B cell (primary cell): ENCODE measurements around the gene EFCAB8. TPM values are rescaled to one million over a fixed set of nuclear protein-coding genes. Genes with fewer than 3 reads are reported as not detected.

Source experiments
- ATAC-seq: fragments of 200-7000 bp; cut with Tn5 transposase; one replicate; pipeline ENCODE4 v1.10.0; 2021; ENCODE audit warnings: low read depth, mild to moderate bottlenecking, moderate number of reproducible peaks, moderate library complexity
- CTCF ChIA-PET: fragments of 350-600 bp; sonication (Branson Sonifier 250); formaldehyde crosslinking; loops from one replicate; lab custom pipeline; 2021; ENCODE audit warnings: antibody characterized with exemption, inconsistent platforms; lab: Charles Lee
- POLR2A ChIA-PET: fragments of 350-600 bp; sonication (Branson Sonifier 250); formaldehyde crosslinking; loops from one replicate; lab custom pipeline; 2021; ENCODE audit warnings: antibody characterized with exemption; lab: Charles Lee
- DNase-seq: peaks from one replicate; pipeline ENCODE4 v3.0.0; 2013
- H2AFZ ChIP-seq: 2 replicates; pipeline ENCODE4 v1.6.1; 2012; ENCODE audit warnings: mild to moderate bottlenecking, low read depth, low read length; ENCODE audit not compliant: insufficient read depth, poor library complexity, severe bottlenecking
- H3K27ac ChIP-seq, 2 donors: 1 replicate in 1 of 2; 2 replicates in 1 of 2; pipeline ENCODE4 v1.5.1; 2012 to 2013; ENCODE audit warnings: low read length in 2 of 2, mild to moderate bottlenecking in 2 of 2, moderate library complexity in 1 of 2
- H3K27me3 ChIP-seq, 4 experiments: fragments of 200-600 bp in 1 of 4; sonication (generic) in 1 of 4; replicated peaks in 1 of 4; 1 replicate in 2 of 4; 2 replicates in 2 of 4; pipeline versions ENCODE4 v1.6.1 to v1.7.0; 2013 to 2016; ENCODE audit warnings: low read length in 3 of 4, mild to moderate bottlenecking in 2 of 4, mixed read lengths in 1 of 4, moderate library complexity in 1 of 4; ENCODE audit not compliant: insufficient read depth in 4 of 4, control insufficient read depth in 3 of 4; ENCODE audit errors: control extremely low read depth in 1 of 4
- H3K36me3 ChIP-seq, 2 experiments: replicated peaks in 1 of 2; 1 replicate in 1 of 2; 2 replicates in 1 of 2; pipeline versions ENCODE4 v1.6.1 to v1.7.1; 2013; ENCODE audit warnings: low read length in 1 of 2; ENCODE audit not compliant: insufficient read depth in 2 of 2, control insufficient read depth in 1 of 2; ENCODE audit errors: control extremely low read depth in 1 of 2, extremely low read depth in 1 of 2
- H3K4me1 ChIP-seq, 2 donors: fragments of 200-600 bp in 1 of 2; sonication (generic) in 1 of 2; 1 replicate in 1 of 2; 2 replicates in 1 of 2; pipeline versions ENCODE4 v1.5.1 to v1.6.1; 2013 to 2017; ENCODE audit warnings: low read length in 2 of 2; ENCODE audit not compliant: control insufficient read depth in 2 of 2, insufficient read depth in 2 of 2
- H3K4me2 ChIP-seq: replicated peaks from 2 replicates; pipeline ENCODE3; 2012; ENCODE audit warnings: mild to moderate bottlenecking, low read depth, low read length; ENCODE audit not compliant: poor library complexity, severe bottlenecking
- H3K4me3 ChIP-seq, 5 experiments: fragments of 200-600 bp in 1 of 5; sonication (generic) in 1 of 5; 1 replicate in 3 of 5; 2 replicates in 2 of 5; pipeline versions ENCODE4 v1.5.1 to v1.7.0; 2011 to 2016; ENCODE audit warnings: low read length in 4 of 5, mild to moderate bottlenecking in 4 of 5, low read depth in 2 of 5, control low read depth in 1 of 5, moderate library complexity in 1 of 5; ENCODE audit not compliant: insufficient read depth in 1 of 5; ENCODE audit errors: control extremely low read depth in 1 of 5, extremely low read depth in 1 of 5
- H3K79me2 ChIP-seq: fragments of 200-600 bp; sonication (generic); one replicate; pipeline ENCODE4 v1.6.0; 2016; ENCODE audit warnings: low read length; ENCODE audit not compliant: control insufficient read depth, insufficient read depth
- H3K9ac ChIP-seq: fragments of 200-600 bp; sonication (generic); 2 replicates; pipeline ENCODE4 v1.6.1; 2017; ENCODE audit warnings: mild to moderate bottlenecking, low read length, moderate library complexity
- H3K9me3 ChIP-seq, 3 donors: one replicate each; pipeline versions ENCODE4 v1.6.1 to v1.7.1; 2013; ENCODE audit warnings: low read length in 2 of 3; ENCODE audit not compliant: control insufficient read depth in 2 of 3, insufficient read depth in 1 of 3; ENCODE audit errors: control extremely low read depth in 1 of 3
- H4K20me1 ChIP-seq: 2 replicates; pipeline ENCODE4 v1.6.0; 2012; ENCODE audit warnings: mild to moderate bottlenecking, low read length; ENCODE audit not compliant: insufficient read depth, control insufficient read depth, poor library complexity, severe bottlenecking
- H3K27ac Mint-ChIP-seq: one replicate; pipeline ENCODE4 v1.8.0; 2021; ENCODE audit warnings: mixed read lengths
- H3K27me3 Mint-ChIP-seq: one replicate; pipeline ENCODE4 v1.8.0; 2021; ENCODE audit warnings: mixed read lengths
- H3K4me1 Mint-ChIP-seq: one replicate; pipeline ENCODE4 v1.8.0; 2021; ENCODE audit warnings: mixed read lengths
- H3K4me3 Mint-ChIP-seq: one replicate; pipeline ENCODE4 v1.8.0; 2021; ENCODE audit warnings: mixed read lengths
- H3K9me3 Mint-ChIP-seq: one replicate; pipeline ENCODE4 v1.8.0; 2022; ENCODE audit warnings: mixed read lengths; ENCODE audit not compliant: insufficient read depth
- EZH2 ChIP-seq: IDR thresholded peaks from 2 replicates; pipeline ENCODE4 v1.6.1; 2012; ENCODE audit warnings: borderline replicate concordance, low read depth, mild to moderate bottlenecking, moderate library complexity, low read length; ENCODE audit not compliant: insufficient read depth, poor library complexity, severe bottlenecking
- WGBS: methylation state at CpG from one replicate; pipeline ENCODE4 v1.1.5; 2013; ENCODE audit warnings: missing lambda C conversion rate; ENCODE audit not compliant: insufficient coverage; 5-methylcytosine and 5-hydroxymethylcytosine counted together
- intact Hi-C: fragments of 100-400 bp; cut with micrococcal nuclease; formaldehyde crosslinking; loops from one replicate; pipeline ENCODE4 v1.10.0; 2022
- polyA plus RNA-seq: library from polyadenylated mRNA; depleted of rRNA; stranded (reverse); fragments of >200 nt; gene quantifications from 2 replicates; pipeline ENCODE4 v1.2.3, GENCODE V29; 2012
- total RNA-seq, 2 donors: library from RNA; stranded (reverse); fragments of 120-200 nt in 1 of 2; gene quantifications; 1 replicate in 1 of 2; 2 replicates in 1 of 2; pipeline versions ENCODE4 v1.2.3 to v1.2.4, GENCODE V29; 2013 to 2022
- TF ChIP-seq, protein P1 (sequence below): fragments of 200-600 bp; IDR thresholded peaks from one replicate; pipeline ENCODE4 v1.8.0; 2022; ENCODE audit warnings: antibody characterized with exemption, mild to moderate bottlenecking

EFCAB8 gene
- total and polyA plus RNA-seq, 2 donors (not counting 1 experiment from before 2014, with no cell fraction given): 0.72 to 2.3 TPM

DNA sequence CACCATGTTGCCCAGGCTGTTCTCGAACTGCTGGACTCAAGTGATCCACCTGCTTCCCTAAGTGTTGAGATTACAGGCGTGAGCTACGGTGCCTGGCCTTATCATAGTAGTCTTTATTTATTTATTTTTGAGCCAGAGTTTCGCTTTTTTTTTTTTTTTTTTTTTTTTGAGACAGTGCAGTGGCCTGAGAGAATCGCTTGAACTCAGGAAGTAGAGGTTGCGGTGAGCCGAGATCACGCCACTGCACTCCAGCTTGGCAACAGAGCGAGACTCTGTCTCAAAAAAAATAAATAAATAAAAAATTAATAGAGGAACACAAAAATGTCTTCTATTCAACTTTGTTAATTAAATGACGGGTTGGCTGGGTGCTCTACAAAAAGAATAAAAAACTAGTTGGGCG, 26.1 kb upstream of the EFCAB8 start:
- no peak overlapping the region for H3K4me2 ChIP-seq
- ChIA-PET CTCF (no interaction called here), POLR2A (no interaction called here)
- intact Hi-C loops: no loop called here
- no peaks in the 10 kb centered on the region for H3K27me3 ChIP-seq
- H3K4me1 ChIP-seq: no peaks in the 10 kb centered on the region
- Mint-ChIP-seq H3K4me3 (no peak overlapping the region), H3K27ac (no peak overlapping the region), H3K9me3 (no peaks in the 10 kb centered on the region), H3K4me1 (peaks cover 12% of the 10 kb centered on the region), H3K27me3 (no peaks in the 10 kb centered on the region)
- 100% methylated on average over 1 of the region's 11 CpGs for WGBS
- DNase-seq (no peak), ATAC-seq (no peak)
- TF ChIP-seq, protein P1, sequence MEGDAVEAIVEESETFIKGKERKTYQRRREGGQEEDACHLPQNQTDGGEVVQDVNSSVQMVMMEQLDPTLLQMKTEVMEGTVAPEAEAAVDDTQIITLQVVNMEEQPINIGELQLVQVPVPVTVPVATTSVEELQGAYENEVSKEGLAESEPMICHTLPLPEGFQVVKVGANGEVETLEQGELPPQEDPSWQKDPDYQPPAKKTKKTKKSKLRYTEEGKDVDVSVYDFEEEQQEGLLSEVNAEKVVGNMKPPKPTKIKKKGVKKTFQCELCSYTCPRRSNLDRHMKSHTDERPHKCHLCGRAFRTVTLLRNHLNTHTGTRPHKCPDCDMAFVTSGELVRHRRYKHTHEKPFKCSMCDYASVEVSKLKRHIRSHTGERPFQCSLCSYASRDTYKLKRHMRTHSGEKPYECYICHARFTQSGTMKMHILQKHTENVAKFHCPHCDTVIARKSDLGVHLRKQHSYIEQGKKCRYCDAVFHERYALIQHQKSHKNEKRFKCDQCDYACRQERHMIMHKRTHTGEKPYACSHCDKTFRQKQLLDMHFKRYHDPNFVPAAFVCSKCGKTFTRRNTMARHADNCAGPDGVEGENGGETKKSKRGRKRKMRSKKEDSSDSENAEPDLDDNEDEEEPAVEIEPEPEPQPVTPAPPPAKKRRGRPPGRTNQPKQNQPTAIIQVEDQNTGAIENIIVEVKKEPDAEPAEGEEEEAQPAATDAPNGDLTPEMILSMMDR: no peak
- TF ChIP-seq EZH2: no peak
- H3K27ac ChIP-seq: no peak overlapping the region
- H3K36me3 ChIP-seq: peaks cover 15 to 67% of the 10 kb centered on the region in 2 experiments
- no peak overlapping the region for H3K4me3 ChIP-seq
- peaks cover 79% of the 10 kb centered on the region for H4K20me1 ChIP-seq
- H3K9me3 ChIP-seq: no peaks in the 10 kb centered on the region
- H3K9ac ChIP-seq: no peak overlapping the region
- peaks cover 83% of the 10 kb centered on the region for H3K79me2 ChIP-seq
- no peak overlapping the region for H2AFZ ChIP-seq

DNA sequence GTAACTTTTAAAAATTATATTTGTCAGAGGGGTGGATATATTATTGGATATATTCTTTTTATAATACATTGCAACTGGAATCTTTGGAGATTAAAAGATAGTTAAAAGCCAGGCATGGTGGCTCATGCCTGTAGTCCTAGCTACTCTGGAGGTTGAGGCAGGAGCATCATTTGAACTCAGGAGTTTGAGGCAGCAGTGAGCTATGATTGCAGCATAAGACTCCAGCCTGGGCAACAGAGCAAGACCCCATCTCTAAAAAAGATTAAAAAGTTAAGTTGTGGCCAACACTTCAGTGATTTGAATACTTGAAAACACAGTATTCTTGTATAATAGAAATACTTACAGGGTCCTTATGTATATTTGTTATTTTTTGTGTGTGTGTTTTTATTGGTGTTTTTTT, 23.8 kb upstream of the EFCAB8 start:
- Mint-ChIP-seq H3K4me3 (no peak overlapping the region), H3K27ac (no peak overlapping the region), H3K4me1 (peaks cover 7% of the 10 kb centered on the region), H3K27me3 (no peaks in the 10 kb centered on the region), H3K9me3 (no peaks in the 10 kb centered on the region)
- H4K20me1 ChIP-seq: peaks cover 75% of the 10 kb centered on the region
- no peak overlapping the region for H3K4me2 ChIP-seq
- no peak overlapping the region for H2AFZ ChIP-seq
- H3K36me3 ChIP-seq: peaks cover 14 to 71% of the 10 kb centered on the region in 2 experiments
- no peak for TF ChIP-seq EZH2
- TF ChIP-seq, protein P1: no peak
- H3K79me2 ChIP-seq: peaks cover 71% of the 10 kb centered on the region
- no peaks in the 10 kb centered on the region for H3K27me3 ChIP-seq
- no peak overlapping the region for H3K27ac ChIP-seq
- no peak for ATAC-seq
- POLR2A ChIA-PET: no interaction called here
- no peak overlapping the region for H3K4me3 ChIP-seq
- intact Hi-C loops: no loop called here
- CTCF ChIA-PET: interaction anchor here (0.8 kb wide), 1 partner anchor 45 kb away, joined by 3 read pairs; no protein-coding TSS in a partner anchor
- H3K9ac ChIP-seq: no peak overlapping the region
- H3K4me1 ChIP-seq: no peaks in the 10 kb centered on the region
- H3K9me3 ChIP-seq: no peaks in the 10 kb centered on the region
- DNase-seq: no peak
